ENCODE results near the gene CHTF18.

- TF ChIP-seq POLR2AphosphoS5 (IDR thresholded peaks at IDR 0.05; ENCODE audit: insufficient read depth, low read depth, low read length) (no peak), CTCF (IDR thresholded peaks at IDR 0.05; ENCODE audit: extremely low read depth in 1 of 2, insufficient read depth in 1 of 2, low read depth in 1 of 2, low read length in 2 of 2) (no peak), POLR2A (IDR thresholded peaks at IDR 0.05; ENCODE audit: low read depth, low read length) (no peak), EZH2 (IDR thresholded peaks at IDR 0.05; ENCODE audit: borderline replicate concordance, low read depth, low read length, severe bottlenecking) (no peak), MAX (IDR thresholded peaks at IDR 0.05; ENCODE audit: insufficient read depth, insufficient read length) (no peak), MYC (IDR thresholded peaks at IDR 0.05; ENCODE audit: low read depth, low read length) (no peak)
Measured at GRCh38 chr16:764848-765487, 23.5 kb upstream of the CHTF18 start.

Measured in endothelial cell of umbilical vein (primary cell).